ENCODE data around the gene C5AR2. TPM values are rescaled to one million over a fixed set of nuclear protein-coding genes. Genes with fewer than 3 reads are reported as not detected.
"Not testable (repeated sequence)": the region's sequence is repeated elsewhere in the genome, so short reads cannot be mapped to it uniquely, and the experiment has no call there.

C5AR2 gene
- polyA plus RNA-seq, 1 donor: 0.55 TPM

DNA sequence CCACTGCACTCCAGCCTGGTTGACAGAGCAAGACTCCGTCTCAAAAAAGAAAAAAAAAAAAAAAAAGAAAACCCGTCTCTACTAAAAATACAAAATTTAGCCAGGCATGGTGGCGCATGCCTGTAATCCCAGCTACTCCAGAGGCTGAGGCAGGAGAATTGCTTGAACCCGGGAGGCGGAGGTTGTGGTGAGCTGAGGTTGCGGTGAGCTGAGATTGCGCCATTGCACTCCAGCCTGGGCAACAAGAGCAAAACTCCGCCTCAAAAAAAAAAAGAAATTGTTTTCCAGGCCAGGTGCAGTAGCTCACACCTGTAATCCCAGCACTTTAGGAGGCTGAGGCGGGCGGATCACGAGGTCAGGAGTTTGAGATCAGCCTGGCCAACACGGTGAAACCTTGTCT is 54.6 kb downstream of the C5AR2 start:
- not testable (repeated sequence) for DNase-seq

DNA sequence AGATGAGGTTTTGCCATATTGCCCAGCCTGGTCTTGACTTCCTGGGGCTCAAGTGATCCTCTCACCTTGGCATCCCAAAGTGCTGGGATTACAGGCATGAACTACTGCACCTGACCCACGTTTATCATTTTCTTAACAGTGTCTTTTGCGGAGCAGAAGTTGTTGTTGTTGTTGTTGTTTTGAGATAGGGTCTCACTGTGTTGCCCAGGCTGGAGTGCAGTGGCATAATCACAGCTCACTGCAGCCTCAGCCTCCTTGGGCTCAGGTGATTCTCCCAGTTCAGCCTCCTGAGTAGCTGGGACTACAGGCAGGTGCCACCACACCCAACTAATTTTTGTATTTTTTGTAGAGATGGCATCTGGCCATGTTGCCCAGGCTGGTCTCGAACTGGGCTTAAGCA is 55.6 kb downstream of the C5AR2 start:
- not testable (repeated sequence) for DNase-seq

DNA sequence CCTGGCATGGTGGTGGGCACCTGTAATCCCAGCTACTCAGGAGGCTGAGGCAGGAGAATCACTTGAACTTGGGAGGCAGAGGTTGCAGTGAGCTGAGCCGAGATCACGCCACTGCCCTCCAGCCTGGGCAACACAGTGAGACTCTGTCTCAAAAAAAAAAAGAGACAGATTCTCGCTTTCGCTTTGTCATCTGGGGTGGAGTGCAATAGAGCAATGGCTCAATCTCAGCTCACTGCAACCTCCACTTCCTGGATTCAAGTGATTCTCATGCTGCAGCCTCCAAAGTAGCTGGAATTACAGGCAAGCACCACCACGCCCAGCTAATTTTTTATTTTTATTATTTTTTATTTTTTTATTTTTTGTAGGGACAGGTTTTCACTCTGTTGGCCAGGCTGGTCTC is 56.7 kb downstream of the C5AR2 start:
- DNase-seq: not testable (repeated sequence)

DNA sequence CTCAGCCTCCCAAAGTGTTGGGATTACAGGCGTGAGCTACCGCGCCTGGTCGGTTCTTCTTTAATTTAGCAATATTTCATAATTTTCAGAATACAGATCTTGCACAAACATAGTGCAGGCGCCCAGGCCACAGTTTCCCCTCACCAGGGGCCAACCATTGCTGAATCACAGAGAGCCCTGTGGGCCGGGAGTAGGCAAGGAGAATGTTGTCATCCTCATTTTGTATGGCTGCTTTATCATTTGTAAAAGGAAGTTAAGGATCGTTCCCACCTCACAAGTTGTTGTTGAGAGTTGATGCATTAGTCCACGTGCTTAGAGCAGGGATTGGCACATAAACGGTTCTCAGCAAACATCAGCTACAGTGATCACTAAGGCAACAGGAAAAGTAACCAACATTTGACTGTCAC is 57.2 kb downstream of the C5AR2 start:
- no peak for DNase-seq

DNA sequence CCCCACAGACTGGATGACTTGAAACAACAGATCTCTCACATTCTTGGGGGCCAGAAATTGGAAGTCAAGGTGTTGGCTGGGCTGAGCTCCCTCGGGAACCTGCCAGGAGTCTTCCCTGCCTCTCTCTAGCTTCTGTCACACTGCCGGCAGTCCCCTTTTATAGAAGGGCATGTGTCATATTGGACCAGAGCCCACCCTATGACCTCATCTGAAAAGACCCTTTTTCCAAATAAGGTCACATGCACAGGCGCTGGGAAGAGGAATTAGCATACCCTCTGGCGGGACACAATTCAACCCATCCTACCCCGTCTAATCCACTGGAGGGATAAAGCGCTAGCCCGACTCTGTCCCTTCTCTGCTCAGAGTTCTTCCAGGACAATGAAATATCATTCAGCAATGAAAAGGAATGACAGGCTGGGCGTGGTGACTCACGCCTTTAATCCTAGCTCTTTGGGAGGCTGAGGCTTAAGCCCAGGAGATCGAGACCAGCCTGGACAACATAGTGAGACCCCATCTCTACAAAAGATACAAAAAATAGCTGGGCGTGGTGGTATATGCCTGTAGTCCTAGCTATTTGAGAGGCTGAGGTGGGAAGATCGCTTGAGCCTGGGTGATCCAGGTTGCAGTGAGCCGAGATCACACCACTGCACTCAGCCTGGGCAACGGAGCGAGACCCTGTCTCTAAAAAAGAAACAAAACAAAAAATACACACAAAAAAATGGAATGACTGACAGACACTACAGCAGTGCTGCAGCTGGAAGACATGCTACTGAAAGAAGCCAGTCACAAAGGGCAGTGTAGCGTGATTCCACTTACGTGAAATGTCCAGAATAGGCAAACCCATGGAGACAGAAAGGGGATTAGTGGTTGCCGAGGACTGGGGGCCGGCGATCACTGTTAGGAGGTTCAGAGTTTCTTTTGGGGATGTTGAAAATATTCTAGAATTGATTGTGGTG is 58.8 kb downstream of the C5AR2 start:
- no peak for DNase-seq

DNA sequence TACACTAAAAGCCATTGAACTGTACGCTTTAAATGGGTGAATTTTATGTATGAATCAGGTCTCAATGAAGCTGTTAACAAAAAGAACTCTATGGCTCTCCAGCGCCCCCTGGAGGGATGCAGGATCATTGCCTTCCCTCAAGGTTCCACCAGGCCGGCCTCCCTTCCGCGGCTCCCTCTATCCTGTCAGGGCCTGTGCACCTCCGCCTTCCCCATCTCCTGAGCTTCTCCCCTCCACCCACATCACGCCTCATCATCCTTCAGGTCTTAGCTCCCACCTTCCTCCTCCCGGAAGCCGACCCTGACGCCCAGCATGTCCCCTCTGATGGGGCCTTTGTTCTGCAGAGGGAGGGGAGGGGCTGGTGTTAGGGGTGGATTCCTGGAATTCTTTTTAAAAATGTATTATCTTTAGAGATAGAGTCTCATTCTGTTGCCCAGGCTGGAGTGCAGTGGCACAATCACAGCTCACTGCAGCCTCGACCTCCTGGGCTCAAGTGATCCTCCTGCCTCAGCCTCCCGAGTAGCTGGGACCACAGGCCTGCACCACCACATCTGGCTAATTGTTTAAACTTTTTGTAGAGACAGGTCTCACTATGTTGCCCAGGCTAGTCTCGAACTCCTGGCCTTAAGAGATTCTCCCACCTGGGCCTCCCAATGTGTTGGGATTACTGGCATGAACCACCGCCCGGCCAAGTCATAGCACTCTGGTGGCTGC is 59.7 kb downstream of the C5AR2 start:
- peak; percentile 43 for DNase-seq

Other genes starting within 250 kb of the C5AR2 start
- gene ZC3H4, start 218.4 kb upstream of the C5AR2 start, polyA plus RNA-seq (ENCODE audit: insufficient read length): 46.0 TPM
- gene SAE1, start 201.3 kb upstream of the C5AR2 start, polyA plus RNA-seq (ENCODE audit: insufficient read length): 121 TPM
- 1.1 TPM for gene BBC3, start 101.0 kb upstream of the C5AR2 start, polyA plus RNA-seq (ENCODE audit: insufficient read length)
- gene CCDC9, start 75.7 kb upstream of the C5AR2 start, polyA plus RNA-seq (ENCODE audit: insufficient read length): 22.5 TPM
- gene INAFM1, start 57.3 kb upstream of the C5AR2 start, polyA plus RNA-seq (ENCODE audit: insufficient read length): 6.5 TPM
- gene C5AR1, start 22.3 kb upstream of the C5AR2 start, polyA plus RNA-seq (ENCODE audit: insufficient read length): 6.8 TPM
- gene DHX34, start 17.1 kb downstream of the C5AR2 start, polyA plus RNA-seq (ENCODE audit: insufficient read length): 12.5 TPM
- 21.2 TPM for gene MEIS3, start 87.4 kb downstream of the C5AR2 start, polyA plus RNA-seq (ENCODE audit: insufficient read length)
- 0.13 TPM for gene SLC8A2, start 139.7 kb downstream of the C5AR2 start, polyA plus RNA-seq (ENCODE audit: insufficient read length)
- 14.4 TPM for gene KPTN, start 152.0 kb downstream of the C5AR2 start, polyA plus RNA-seq (ENCODE audit: insufficient read length)
- 150 TPM for gene NAPA, start 182.9 kb downstream of the C5AR2 start, polyA plus RNA-seq (ENCODE audit: insufficient read length)
- 0.27 TPM for gene ZNF541, start 241.0 kb downstream of the C5AR2 start, polyA plus RNA-seq (ENCODE audit: insufficient read length)

All from left kidney (tissue), 2 donors.